Ovary (tissue), 9 donors: ENCODE results near the gene PPA1. TPM values are rescaled to one million over a fixed set of nuclear protein-coding genes. Genes with fewer than 3 reads are reported as not detected.

ENCODE experiments used
- DNase-seq, 5 donors: peaks; one replicate each; pipeline ENCODE4 v3.0.0-alpha.2; 2019 to 2020
- H3K27ac ChIP-seq, 2 donors: fragments of 200-600 bp; one replicate each; pipeline versions ENCODE4 v1.5.1 to v1.8.0; 2019 to 2022
- H3K27me3 ChIP-seq: fragments of 200-600 bp; one replicate; pipeline ENCODE4 v1.8.0; 2022
- H3K36me3 ChIP-seq: fragments of 200-600 bp; sonication (generic); one replicate; pipeline ENCODE4 v1.5.1; 2019
- H3K4me1 ChIP-seq: one replicate; pipeline ENCODE4 v1.8.1; 2013; ENCODE audit warnings: mild to moderate bottlenecking, moderate library complexity; ENCODE audit not compliant: insufficient read depth
- H3K4me3 ChIP-seq: fragments of 200-600 bp; sonication (generic); one replicate; pipeline ENCODE4 v1.5.1; 2017
- H3K9me3 ChIP-seq, 2 donors: fragments of 200-600 bp in 1 of 2; sonication (generic) in 1 of 2; one replicate each; pipeline versions ENCODE4 v1.5.1 to v1.8.1; 2013 to 2019; ENCODE audit warnings: mild to moderate bottlenecking in 1 of 2, moderate library complexity in 1 of 2
- EP300 ChIP-seq: sonication (generic); formaldehyde crosslinking; IDR thresholded peaks from one replicate; pipeline ENCODE4 v1.6.1; 2017; ENCODE audit warnings: antibody characterized with exemption
- POLR2A ChIP-seq: fragments of 450-650 bp; IDR thresholded peaks from one replicate; pipeline ENCODE4 v1.6.1; 2017; ENCODE audit warnings: antibody characterized with exemption, mild to moderate bottlenecking, moderate library complexity
- WGBS, 3 donors: extraction: QIAGEN DNeasy Blood & Tissue Kit in 1 of 3; methylation state at CpG; one replicate each; pipeline versions ENCODE4 v1.1.5 to v1.1.7; 2013 to 2017; 5-methylcytosine and 5-hydroxymethylcytosine counted together
- intact Hi-C, 4 donors: fragments of 100-400 bp; cut with DNase I; formaldehyde crosslinking; loops; one replicate each; pipeline versions ENCODE4 v1.11.0 to v1.15.1; 2022 to 2023
- polyA plus RNA-seq, 2 donors: library from polyadenylated mRNA; stranded (reverse); fragments of 200-250 nt in 1 of 2; fragments of 350-450 nt in 1 of 2; fragmentation: Illumina TruSeq in 1 of 2; extraction: RNeasy Lipid Tissue Mini Kit (QIAGEN cat#74804) in 1 of 2; gene quantifications; one replicate each; pipeline ENCODE4 v1.2.3, GENCODE V29; 2013 to 2014
- total RNA-seq, 7 donors: library from RNA; depleted of rRNA in 2 of 7; stranded (reverse); fragments of >200 nt in 2 of 7; fragmentation: NEBNext Ultra II Directional in 3 of 7; extraction: Animal tissue kit (Norgen Biotek cat#: 25700) in 3 of 7; gene quantifications; one replicate each; pipeline versions ENCODE4 v1.1.0 to v1.2.4, GENCODE V29; 2016 to 2023
- TF ChIP-seq, protein P1 (sequence below), 3 donors: fragments of 450-650 bp in 2 of 3; fragments of 200-600 bp in 1 of 3; IDR thresholded peaks; one replicate each; pipeline versions ENCODE4 v1.5.1 to v1.8.0; 2016 to 2022; ENCODE audit warnings: antibody characterized with exemption in 3 of 3, mild to moderate bottlenecking in 1 of 3
- donor health status: DM: no; HTN: no; CAD: no; lungs with moderate emphysema.
- donor health status: DM: no; HTN: no; CAD: no.
- donor health status: Bipolar disorder and iron deficiency.
- donor health status: DM: yes; HTN: yes; CAD: no.
- donor health status: DM: no; HTN: no; CAD: no.
- donor health status: DM: yes; HTN: yes; CAD: no.

Gene PPA1
- total and polyA plus RNA-seq, 9 donors, result 36.8 to 162 (median 78.4) TPM

DNA sequence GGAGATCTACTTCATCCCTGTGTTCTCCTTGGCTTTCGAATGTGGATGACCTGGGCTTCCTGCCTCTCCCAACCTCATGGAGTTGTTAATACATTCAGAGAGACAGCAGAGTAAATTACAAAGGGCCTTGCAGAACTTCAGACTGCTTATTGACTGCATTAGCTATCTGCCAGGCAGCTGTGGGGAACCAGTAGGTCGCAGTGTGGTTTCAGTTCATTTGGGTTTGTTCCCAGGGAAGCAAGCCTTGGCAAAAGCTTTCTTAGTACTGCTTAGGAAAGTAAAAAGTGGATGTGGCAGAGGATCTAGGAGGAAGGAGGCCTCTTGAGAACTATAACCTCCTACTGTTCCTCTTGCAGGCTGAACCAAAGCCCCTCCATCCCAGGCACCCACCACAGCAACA is 41.4 kb upstream of the PPA1 start:
- Histone ChIP-seq H3K36me3 (no peaks in the 10 kb centered on the region), H3K27ac (peak overlapping the region in 1 of 2 donors; percentile 21), H3K9me3 (no peaks in the 10 kb centered on the region), H3K4me1 (no peaks in the 10 kb centered on the region), H3K27me3 (no peaks in the 10 kb centered on the region), H3K4me3 (no peak overlapping the region)
- WGBS, 3 donors, result 21 to 33% (median 30%) methylated on average over 2 of the region's 2 CpGs
- TF ChIP-seq, protein P1, sequence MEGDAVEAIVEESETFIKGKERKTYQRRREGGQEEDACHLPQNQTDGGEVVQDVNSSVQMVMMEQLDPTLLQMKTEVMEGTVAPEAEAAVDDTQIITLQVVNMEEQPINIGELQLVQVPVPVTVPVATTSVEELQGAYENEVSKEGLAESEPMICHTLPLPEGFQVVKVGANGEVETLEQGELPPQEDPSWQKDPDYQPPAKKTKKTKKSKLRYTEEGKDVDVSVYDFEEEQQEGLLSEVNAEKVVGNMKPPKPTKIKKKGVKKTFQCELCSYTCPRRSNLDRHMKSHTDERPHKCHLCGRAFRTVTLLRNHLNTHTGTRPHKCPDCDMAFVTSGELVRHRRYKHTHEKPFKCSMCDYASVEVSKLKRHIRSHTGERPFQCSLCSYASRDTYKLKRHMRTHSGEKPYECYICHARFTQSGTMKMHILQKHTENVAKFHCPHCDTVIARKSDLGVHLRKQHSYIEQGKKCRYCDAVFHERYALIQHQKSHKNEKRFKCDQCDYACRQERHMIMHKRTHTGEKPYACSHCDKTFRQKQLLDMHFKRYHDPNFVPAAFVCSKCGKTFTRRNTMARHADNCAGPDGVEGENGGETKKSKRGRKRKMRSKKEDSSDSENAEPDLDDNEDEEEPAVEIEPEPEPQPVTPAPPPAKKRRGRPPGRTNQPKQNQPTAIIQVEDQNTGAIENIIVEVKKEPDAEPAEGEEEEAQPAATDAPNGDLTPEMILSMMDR (IDR thresholded peaks at IDR 0.05), result no peak
- TF ChIP-seq EP300 (no peak), POLR2A (no peak)
- DNase-seq, result peak in 3 of 5 donors; percentile 37 to 42 (median 39)
- intact Hi-C loops, result no loop called here

DNA sequence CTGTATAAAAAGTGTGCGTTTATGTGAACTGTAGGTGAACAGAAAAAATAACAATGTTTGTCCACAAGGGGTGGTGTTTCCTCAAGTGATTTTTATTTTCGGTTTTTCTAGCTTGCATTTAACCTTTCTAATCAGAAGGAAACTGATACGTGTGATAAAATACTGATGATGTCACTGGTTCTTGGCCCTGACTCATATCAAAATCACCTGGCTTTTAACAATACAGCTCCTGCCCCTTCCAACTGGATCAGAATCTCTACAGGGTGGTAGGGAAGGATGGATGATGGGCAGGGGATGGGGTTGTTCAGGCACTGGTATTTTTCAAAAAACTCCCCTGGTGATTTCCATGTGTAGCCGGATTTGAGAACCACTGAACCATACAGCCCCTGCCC is 39.7 kb upstream of the PPA1 start:
- Histone ChIP-seq H3K27ac (no peak overlapping the region), H3K9me3 (no peaks in the 10 kb centered on the region), H3K27me3 (no peaks in the 10 kb centered on the region), H3K4me3 (no peak overlapping the region), H3K36me3 (no peaks in the 10 kb centered on the region), H3K4me1 (no peaks in the 10 kb centered on the region)
- intact Hi-C loops, result no loop called here
- 22 to 29% (median 25%) methylated on average over 4 of the region's 4 CpGs for WGBS, 3 donors
- TF ChIP-seq POLR2A, result no peak
- TF ChIP-seq, protein P1 (IDR thresholded peaks at IDR 0.05), result peak in 2 of 3 donors; percentile 16 to 32
- no peak for DNase-seq

DNA sequence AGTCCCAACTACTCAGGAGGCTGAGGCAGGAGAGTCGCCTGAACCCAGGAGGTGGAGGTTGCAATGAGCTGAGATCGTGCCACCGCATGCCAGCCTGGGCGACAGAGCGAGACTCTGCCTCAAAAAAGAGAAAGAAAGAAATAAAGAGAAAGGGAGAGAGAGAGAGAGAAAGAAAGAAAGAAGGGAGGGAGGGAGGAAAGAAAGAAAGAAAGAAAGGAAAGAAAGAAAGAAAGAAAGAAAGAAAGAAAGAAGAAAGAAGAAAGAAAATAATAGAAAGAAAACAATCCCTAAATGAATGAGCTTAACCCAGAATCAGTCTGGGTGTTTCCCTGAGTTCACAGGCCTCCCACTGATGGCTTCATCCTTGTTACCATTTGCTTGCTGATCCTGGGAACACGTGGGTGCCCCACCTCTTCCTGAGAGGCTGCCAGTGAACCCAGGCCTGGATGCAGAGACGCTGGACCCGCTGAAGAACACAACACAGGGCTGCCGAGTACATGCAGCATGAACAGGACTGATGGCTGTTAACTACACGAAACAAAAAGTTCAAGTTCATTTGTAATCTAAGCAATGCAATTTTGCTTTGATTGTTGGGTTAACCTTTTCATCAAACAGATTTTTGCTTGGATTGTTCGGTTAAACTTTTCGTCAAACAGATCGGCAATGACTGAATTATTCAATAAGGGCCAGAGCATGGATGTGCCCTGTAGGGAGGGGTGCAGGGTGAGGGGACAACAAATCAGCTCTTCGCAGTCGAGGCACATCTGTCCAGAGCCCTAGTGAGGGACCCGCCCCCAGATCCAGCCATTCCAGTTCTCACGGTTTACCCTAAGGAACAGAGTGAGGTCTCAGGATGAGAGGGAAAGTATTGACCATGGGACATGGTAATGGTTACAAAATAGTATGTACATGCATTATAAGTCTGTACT is 39.0 kb upstream of the PPA1 start:
- intact Hi-C loops, result no loop called here
- Histone ChIP-seq H3K27me3 (no peaks in the 10 kb centered on the region), H3K36me3 (no peaks in the 10 kb centered on the region), H3K9me3 (no peaks in the 10 kb centered on the region), H3K4me1 (no peaks in the 10 kb centered on the region), H3K4me3 (no peak overlapping the region), H3K27ac (no peak overlapping the region)
- TF ChIP-seq POLR2A, result no peak
- TF ChIP-seq, protein P1 (IDR thresholded peaks at IDR 0.05), result no peak
- no peak for TF ChIP-seq EP300
- 69 to 78% (median 74%) methylated on average over 17 of the region's 17 CpGs for WGBS, 3 donors
- DNase-seq, result peak in 4 of 5 donors; percentile 35 to 59 (median 48)

DNA sequence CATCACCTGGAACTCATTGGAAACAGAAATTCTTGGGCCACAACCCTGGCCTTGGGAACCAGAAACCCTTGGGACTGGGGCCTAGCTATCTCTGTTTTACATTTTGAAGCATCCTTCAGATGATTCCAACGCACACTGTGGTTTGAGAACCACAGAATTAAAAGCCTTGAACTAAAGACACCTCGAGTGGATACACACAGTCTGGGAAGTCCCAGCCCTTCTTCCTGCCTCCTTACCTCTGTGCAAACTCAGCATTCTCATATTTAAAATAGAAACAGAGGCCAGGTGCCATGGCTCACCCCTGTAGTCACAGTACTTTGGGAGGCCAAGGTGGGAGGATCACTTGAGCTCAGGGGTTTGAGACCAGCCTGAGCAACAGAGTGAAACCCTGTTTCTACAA is 37.7 kb upstream of the PPA1 start:
- 11 to 56% (median 33%) methylated on average over 2 of the region's 2 CpGs for WGBS, 3 donors

More for the DNA sequence above, 37.7 kb upstream of the PPA1 start:
- intact Hi-C loops, result no loop called here
- no peak for DNase-seq
- Histone ChIP-seq H3K27me3 (no peaks in the 10 kb centered on the region), H3K9me3 (no peaks in the 10 kb centered on the region), H3K36me3 (no peaks in the 10 kb centered on the region), H3K4me1 (no peaks in the 10 kb centered on the region), H3K4me3 (no peak overlapping the region), H3K27ac (no peak overlapping the region)
- TF ChIP-seq EP300 (no peak), POLR2A (no peak)
- TF ChIP-seq, protein P1 (IDR thresholded peaks at IDR 0.05), result no peak
